Measurements from ENCODE around the gene MAD1L1.

The MAD1L1 gene

GRCh38 chr7:2024567-2024918, 208.2 kb downstream of the MAD1L1 start:
- no peak for TF ChIP-seq CTCF (IDR thresholded peaks at IDR 0.05; ENCODE audit: low read depth, low read length)
- no peak for DNase-seq (ENCODE audit: low read depth, low spot score)
- H3K4me3 ChIP-seq (ENCODE audit: low read depth, low read length), result no peak overlapping the region
- in situ Hi-C loops (cut with HindIII; ENCODE audit: low sequenced_read_pairs), result no loop called here

- no peak for TF ChIP-seq CTCF (IDR thresholded peaks at IDR 0.05; ENCODE audit: low read depth, low read length)
- DNase-seq (ENCODE audit: low read depth, low spot score), result no peak
These were observed 208.7 kb downstream of the MAD1L1 start for GRCh38 chr7:2023877-2024566.

GRCh38 chr7:2022737-2023250, 210.0 kb downstream of the MAD1L1 start:
- TF ChIP-seq CTCF (IDR thresholded peaks at IDR 0.05; ENCODE audit: low read depth, low read length), result no peak
- DNase-seq (ENCODE audit: low read depth, low spot score), result no peak

More at GRCh38 chr7:2023877-2024566, 208.7 kb downstream of the MAD1L1 start:
- in situ Hi-C loops (cut with HindIII; ENCODE audit: low sequenced_read_pairs), result no loop called here
- H3K4me3 ChIP-seq (ENCODE audit: low read depth, low read length), result no peak overlapping the region

GRCh38 chr7:2022021-2022409, 210.7 kb downstream of the MAD1L1 start:
- no peak overlapping the region for H3K4me3 ChIP-seq (ENCODE audit: low read depth, low read length)
- DNase-seq (ENCODE audit: low read depth, low spot score), result no peak
- in situ Hi-C loops (cut with HindIII; ENCODE audit: low sequenced_read_pairs), result no loop called here
- TF ChIP-seq CTCF (IDR thresholded peaks at IDR 0.05; ENCODE audit: low read depth, low read length), result no peak

More at GRCh38 chr7:2022737-2023250, 210.0 kb downstream of the MAD1L1 start:
- H3K4me3 ChIP-seq (ENCODE audit: low read depth, low read length), result no peak overlapping the region
- in situ Hi-C loops (cut with HindIII; ENCODE audit: low sequenced_read_pairs), result no loop called here

GRCh38 chr7:2019711-2020511, 212.8 kb downstream of the MAD1L1 start:
- in situ Hi-C loops (cut with HindIII; ENCODE audit: low sequenced_read_pairs), result no loop called here
- H3K4me3 ChIP-seq (ENCODE audit: low read depth, low read length), result no peak overlapping the region
- TF ChIP-seq CTCF (IDR thresholded peaks at IDR 0.05; ENCODE audit: low read depth, low read length), result no peak
- DNase-seq (ENCODE audit: low read depth, low spot score), result peak; percentile 95

GRCh38 chr7:2019461-2019710, 213.4 kb downstream of the MAD1L1 start:
- H3K4me3 ChIP-seq (ENCODE audit: low read depth, low read length), result no peak overlapping the region
- in situ Hi-C loops (cut with HindIII; ENCODE audit: low sequenced_read_pairs), result no loop called here
- no peak for TF ChIP-seq CTCF (IDR thresholded peaks at IDR 0.05; ENCODE audit: low read depth, low read length)
- no peak for DNase-seq (ENCODE audit: low read depth, low spot score)
